ENCODE measurements around the gene MOB3B.

Gene MOB3B

DNA sequence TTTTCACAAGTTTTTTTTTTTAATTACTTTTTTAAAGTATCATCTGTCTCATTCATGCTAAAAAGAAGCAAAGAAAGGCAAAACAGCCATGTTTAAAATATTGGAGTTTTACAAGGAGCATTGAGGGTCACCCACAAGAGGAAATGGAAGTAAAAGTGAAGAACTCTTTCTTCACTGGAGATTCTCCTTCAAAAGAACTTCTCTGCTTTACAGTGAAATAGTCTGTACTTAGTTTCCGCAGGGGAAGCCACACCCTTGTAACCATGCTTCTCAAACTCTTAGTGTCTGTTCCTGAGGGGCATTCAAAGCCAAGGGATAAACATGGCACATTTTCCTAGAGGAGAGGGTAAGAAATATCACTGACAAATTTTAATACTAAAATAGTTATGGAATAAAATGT, 35.1 kb upstream of the MOB3B start:
- H3K4me1 ChIP-seq (ENCODE audit: control insufficient read depth, insufficient read depth, low read length), result no peaks in the 10 kb centered on the region
- WGBS (ENCODE audit: insufficient coverage, insufficient read length), result no CpG with 5 or more reads among the region's 1 CpG
- no peaks in the 10 kb centered on the region for H3K27me3 ChIP-seq (ENCODE audit: control insufficient read depth, insufficient read depth, low read length)
- no peak for DNase-seq (ENCODE audit: low read depth, low spot score)
- H3K9me3 ChIP-seq (ENCODE audit: control insufficient read depth, insufficient read depth, low read length), result no peaks in the 10 kb centered on the region
- H3K4me3 ChIP-seq (ENCODE audit: low read length), result no peak overlapping the region
- H3K36me3 ChIP-seq (ENCODE audit: control insufficient read depth, insufficient read depth, low read length), result no peaks in the 10 kb centered on the region; the same call in 1 of the 2 replicates
- no peak overlapping the region for H3K27ac ChIP-seq (ENCODE audit: low read length)

- H3K27ac ChIP-seq (ENCODE audit: low read length), result no peak overlapping the region
- no peaks in the 10 kb centered on the region; the same call in 1 of the 2 replicates for H3K36me3 ChIP-seq (ENCODE audit: control insufficient read depth, insufficient read depth, low read length)
- no peak for DNase-seq (ENCODE audit: low read depth, low spot score)
- H3K9me3 ChIP-seq (ENCODE audit: control insufficient read depth, insufficient read depth, low read length), result no peaks in the 10 kb centered on the region
- no CpG with 5 or more reads among the region's 4 CpGs for WGBS (ENCODE audit: insufficient coverage, insufficient read length)
- H3K27me3 ChIP-seq (ENCODE audit: control insufficient read depth, insufficient read depth, low read length), result no peaks in the 10 kb centered on the region
- H3K4me3 ChIP-seq (ENCODE audit: low read length), result no peak overlapping the region
- H3K4me1 ChIP-seq (ENCODE audit: control insufficient read depth, insufficient read depth, low read length), result no peaks in the 10 kb centered on the region
Observed at GRCh38 chr9:27563738-27564430, 34.3 kb upstream of the MOB3B start.

DNA sequence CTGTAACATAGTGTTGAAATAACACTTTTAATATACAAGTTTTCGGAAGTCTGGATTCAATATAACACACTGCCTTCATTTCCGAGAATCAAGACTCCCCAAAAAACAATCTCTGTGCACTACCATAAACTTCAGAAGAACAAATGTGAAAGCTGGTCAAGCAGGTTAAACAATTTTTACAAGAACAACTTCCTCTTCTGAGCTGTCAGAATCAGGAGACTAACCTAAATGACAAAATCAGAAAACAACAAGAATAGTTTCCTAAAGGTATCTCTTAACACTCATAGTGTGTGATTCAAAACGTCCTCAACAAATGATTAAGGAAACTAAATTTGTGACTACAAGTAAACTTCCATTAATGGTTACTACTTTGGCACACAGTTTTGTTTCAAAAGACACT, 32.1 kb upstream of the MOB3B start:
- WGBS (ENCODE audit: insufficient coverage, insufficient read length), result no CpG with 5 or more reads among the region's 3 CpGs
- no peak for DNase-seq (ENCODE audit: low read depth, low spot score)
- no peaks in the 10 kb centered on the region; the same call in 1 of the 2 replicates for H3K36me3 ChIP-seq (ENCODE audit: control insufficient read depth, insufficient read depth, low read length)
- H3K27ac ChIP-seq (ENCODE audit: low read length), result no peak overlapping the region
- H3K4me1 ChIP-seq (ENCODE audit: control insufficient read depth, insufficient read depth, low read length), result no peaks in the 10 kb centered on the region
- H3K27me3 ChIP-seq (ENCODE audit: control insufficient read depth, insufficient read depth, low read length), result no peaks in the 10 kb centered on the region
- no peaks in the 10 kb centered on the region for H3K9me3 ChIP-seq (ENCODE audit: control insufficient read depth, insufficient read depth, low read length)
- H3K4me3 ChIP-seq (ENCODE audit: low read length), result no peak overlapping the region

GRCh38 chr9:27560457-27560856, 30.8 kb upstream of the MOB3B start:
- no peak overlapping the region for H3K27ac ChIP-seq (ENCODE audit: low read length)
- DNase-seq (ENCODE audit: low read depth, low spot score), result no peak
- H3K4me1 ChIP-seq (ENCODE audit: control insufficient read depth, insufficient read depth, low read length), result no peaks in the 10 kb centered on the region
- no peak overlapping the region for H3K4me3 ChIP-seq (ENCODE audit: low read length)
- H3K9me3 ChIP-seq (ENCODE audit: control insufficient read depth, insufficient read depth, low read length), result no peaks in the 10 kb centered on the region
- H3K36me3 ChIP-seq (ENCODE audit: control insufficient read depth, insufficient read depth, low read length), result peaks cover 3% of the 10 kb centered on the region; the same call in 1 of the 2 replicates
- no peaks in the 10 kb centered on the region for H3K27me3 ChIP-seq (ENCODE audit: control insufficient read depth, insufficient read depth, low read length)

DNA sequence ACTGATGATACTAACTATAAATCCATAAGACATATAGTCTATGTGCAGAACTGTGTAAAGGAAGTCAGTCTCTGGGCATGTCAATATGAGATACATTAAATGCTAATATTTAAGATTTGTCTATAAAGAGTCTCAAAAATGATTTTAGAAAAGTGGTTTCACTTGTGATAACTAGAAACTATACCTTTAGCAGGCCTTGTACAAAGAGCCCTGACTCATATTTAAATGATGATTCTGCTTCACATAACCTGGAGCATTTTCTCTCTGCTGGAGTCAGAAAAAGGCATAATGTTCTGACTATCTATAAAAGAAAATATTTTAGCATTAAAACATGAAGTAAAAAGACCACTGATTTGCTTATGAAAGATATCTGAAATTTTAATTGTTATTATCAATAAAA, 28.7 kb upstream of the MOB3B start:
- no peaks in the 10 kb centered on the region for H3K9me3 ChIP-seq (ENCODE audit: control insufficient read depth, insufficient read depth, low read length)
- H3K36me3 ChIP-seq (ENCODE audit: control insufficient read depth, insufficient read depth, low read length), result peaks cover 3% of the 10 kb centered on the region; the same call in 1 of the 2 replicates
- no peak overlapping the region for H3K27ac ChIP-seq (ENCODE audit: low read length)
- no peak for DNase-seq (ENCODE audit: low read depth, low spot score)
- H3K27me3 ChIP-seq (ENCODE audit: control insufficient read depth, insufficient read depth, low read length), result no peaks in the 10 kb centered on the region
- no peaks in the 10 kb centered on the region for H3K4me1 ChIP-seq (ENCODE audit: control insufficient read depth, insufficient read depth, low read length)
- no peak overlapping the region for H3K4me3 ChIP-seq (ENCODE audit: low read length)

DNA sequence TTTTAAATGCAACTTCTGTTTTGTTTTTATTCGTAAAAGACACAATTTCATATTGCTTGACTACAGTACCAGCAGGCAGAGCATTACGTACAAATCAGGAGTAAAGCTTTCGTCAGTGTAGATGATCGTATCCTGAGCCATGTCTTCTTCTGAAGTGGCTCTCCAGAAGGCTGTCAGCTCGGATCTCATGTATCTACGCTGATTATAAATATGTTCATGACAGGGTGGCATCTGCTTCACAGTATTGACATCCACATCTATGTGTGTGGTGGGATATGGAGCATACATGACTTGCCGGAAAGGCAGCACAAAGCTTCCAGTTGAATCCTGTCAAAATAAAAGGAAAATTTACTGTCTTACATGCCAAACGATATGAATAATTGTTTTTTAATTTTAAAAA, 26.9 kb upstream of the MOB3B start:
- no peaks in the 10 kb centered on the region for H3K9me3 ChIP-seq (ENCODE audit: control insufficient read depth, insufficient read depth, low read length)
- WGBS (ENCODE audit: insufficient coverage, insufficient read length), result no CpG with 5 or more reads among the region's 8 CpGs
- H3K27me3 ChIP-seq (ENCODE audit: control insufficient read depth, insufficient read depth, low read length), result no peaks in the 10 kb centered on the region
- no peak overlapping the region for H3K4me3 ChIP-seq (ENCODE audit: low read length)
- DNase-seq (ENCODE audit: low read depth, low spot score), result no peak
- no peaks in the 10 kb centered on the region for H3K4me1 ChIP-seq (ENCODE audit: control insufficient read depth, insufficient read depth, low read length)
- H3K27ac ChIP-seq (ENCODE audit: low read length), result no peak overlapping the region
- peaks cover 3% of the 10 kb centered on the region; the same call in 1 of the 2 replicates for H3K36me3 ChIP-seq (ENCODE audit: control insufficient read depth, insufficient read depth, low read length)

- no CpG with 5 or more reads among the region's 1 CpG for WGBS (ENCODE audit: insufficient coverage, insufficient read length)
- DNase-seq (ENCODE audit: low read depth, low spot score), result no peak
- Histone ChIP-seq H3K4me1 (ENCODE audit: control insufficient read depth, insufficient read depth, low read length) (no peaks in the 10 kb centered on the region), H3K27me3 (ENCODE audit: control insufficient read depth, insufficient read depth, low read length) (no peaks in the 10 kb centered on the region), H3K27ac (ENCODE audit: low read length) (no peak overlapping the region), H3K4me3 (ENCODE audit: low read length) (no peak overlapping the region), H3K36me3 (ENCODE audit: control insufficient read depth, insufficient read depth, low read length) (peaks cover 3% of the 10 kb centered on the region; the same call in 1 of the 2 replicates), H3K9me3 (ENCODE audit: control insufficient read depth, insufficient read depth, low read length) (no peaks in the 10 kb centered on the region)
Observed at GRCh38 chr9:27554712-27555111, 25.1 kb upstream of the MOB3B start.

DNA sequence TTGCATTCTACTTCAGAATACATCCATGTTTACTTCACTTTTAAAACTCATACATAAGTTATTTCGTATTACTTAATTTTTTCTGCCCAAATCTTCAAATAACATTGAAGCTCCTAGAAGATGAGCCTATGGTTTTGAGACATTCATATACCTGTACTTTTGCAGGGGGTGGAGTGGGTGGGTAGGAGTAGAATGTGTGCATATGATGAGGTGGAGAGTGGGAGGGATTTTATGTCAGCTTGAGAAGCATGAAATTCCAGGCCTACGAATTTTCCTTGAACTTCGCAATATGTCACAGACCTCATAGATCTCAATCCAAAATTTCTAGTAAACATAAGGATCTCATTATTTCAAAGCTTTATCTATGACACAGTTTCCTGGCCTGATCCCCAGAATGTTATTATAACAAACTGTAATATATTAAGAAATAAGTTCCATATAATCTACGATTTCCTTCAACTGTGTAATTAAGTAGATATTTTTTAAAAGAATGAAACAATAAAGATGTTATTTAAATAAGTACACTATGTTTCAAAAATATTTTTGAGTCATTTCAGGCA, 19.7 kb upstream of the MOB3B start:
- no peaks in the 10 kb centered on the region for H3K4me1 ChIP-seq (ENCODE audit: control insufficient read depth, insufficient read depth, low read length)
- H3K27ac ChIP-seq (ENCODE audit: low read length), result no peak overlapping the region
- no peak for DNase-seq (ENCODE audit: low read depth, low spot score)
- H3K4me3 ChIP-seq (ENCODE audit: low read length), result no peak overlapping the region
- no peaks in the 10 kb centered on the region for H3K27me3 ChIP-seq (ENCODE audit: control insufficient read depth, insufficient read depth, low read length)
- no CpG with 5 or more reads among the region's 4 CpGs for WGBS (ENCODE audit: insufficient coverage, insufficient read length)
- H3K36me3 ChIP-seq (ENCODE audit: control insufficient read depth, insufficient read depth, low read length), result no peaks in the 10 kb centered on the region; the same call in 1 of the 2 replicates
- no peaks in the 10 kb centered on the region for H3K9me3 ChIP-seq (ENCODE audit: control insufficient read depth, insufficient read depth, low read length)

DNA sequence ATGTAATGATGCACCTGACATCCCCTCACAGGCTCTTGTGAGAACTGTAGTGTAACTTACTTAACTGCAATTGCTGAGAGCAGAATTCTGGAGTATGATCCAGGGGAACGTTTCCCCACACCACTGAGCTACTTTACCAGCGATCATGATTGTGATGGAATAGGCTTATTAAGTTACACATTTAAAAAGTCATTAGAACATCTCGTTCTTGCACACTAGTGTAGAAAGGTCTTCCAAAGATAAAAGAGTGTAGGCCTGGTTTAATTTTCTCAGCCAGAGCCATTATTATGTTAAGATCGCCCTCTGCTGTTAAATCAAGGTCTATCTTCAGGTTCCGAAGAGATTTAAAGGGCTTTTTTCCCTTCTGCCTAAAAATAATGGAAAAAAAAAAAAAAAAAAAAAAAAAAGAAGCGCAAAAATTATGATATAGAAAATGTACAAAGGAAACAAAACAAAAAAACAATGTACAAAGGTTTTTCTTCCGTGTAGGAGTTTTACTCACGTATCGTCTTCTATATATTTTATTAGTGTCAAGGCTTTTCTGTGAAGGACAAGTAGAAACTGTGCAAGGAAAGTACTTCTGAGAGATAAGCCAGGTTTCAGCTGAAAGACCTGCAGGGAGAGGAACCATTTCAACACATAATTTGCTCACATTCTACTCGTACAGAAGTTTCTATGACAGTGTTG, 18.6 kb upstream of the MOB3B start:
- no peaks in the 10 kb centered on the region for H3K27me3 ChIP-seq (ENCODE audit: control insufficient read depth, insufficient read depth, low read length)
- DNase-seq (ENCODE audit: low read depth, low spot score), result no peak
- H3K9me3 ChIP-seq (ENCODE audit: control insufficient read depth, insufficient read depth, low read length), result no peaks in the 10 kb centered on the region
- WGBS (ENCODE audit: insufficient coverage, insufficient read length), result no CpG with 5 or more reads among the region's 10 CpGs
- no peaks in the 10 kb centered on the region for H3K4me1 ChIP-seq (ENCODE audit: control insufficient read depth, insufficient read depth, low read length)
- no peaks in the 10 kb centered on the region; the same call in 1 of the 2 replicates for H3K36me3 ChIP-seq (ENCODE audit: control insufficient read depth, insufficient read depth, low read length)
- H3K4me3 ChIP-seq (ENCODE audit: low read length), result no peak overlapping the region
- H3K27ac ChIP-seq (ENCODE audit: low read length), result no peak overlapping the region

DNA sequence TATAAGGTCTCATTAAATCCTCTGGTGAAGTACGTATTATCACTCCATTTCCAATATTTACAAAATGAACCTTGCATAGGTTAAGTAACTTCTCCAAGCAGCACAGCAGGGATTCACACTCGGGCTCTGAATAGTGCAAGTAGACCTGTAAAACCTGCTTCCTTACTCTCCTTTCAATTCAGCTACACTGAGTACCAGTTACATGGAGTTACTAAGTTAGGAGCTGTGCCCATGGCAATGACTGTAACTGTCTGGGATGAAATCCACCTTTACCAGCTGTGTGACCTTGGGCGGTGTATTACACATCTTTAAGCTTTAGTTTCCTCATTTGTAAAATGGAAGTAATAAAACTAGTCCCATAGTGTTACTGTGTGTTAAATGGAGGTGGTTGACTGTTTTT, 15.9 kb upstream of the MOB3B start:
- no peaks in the 10 kb centered on the region; the same call in 1 of the 2 replicates for H3K36me3 ChIP-seq (ENCODE audit: control insufficient read depth, insufficient read depth, low read length)

More for the DNA sequence above, 15.9 kb upstream of the MOB3B start:
- WGBS (ENCODE audit: insufficient coverage, insufficient read length), result no CpG with 5 or more reads among the region's 3 CpGs
- no peaks in the 10 kb centered on the region for H3K27me3 ChIP-seq (ENCODE audit: control insufficient read depth, insufficient read depth, low read length)
- no peaks in the 10 kb centered on the region for H3K9me3 ChIP-seq (ENCODE audit: control insufficient read depth, insufficient read depth, low read length)
- H3K27ac ChIP-seq (ENCODE audit: low read length), result no peak overlapping the region
- DNase-seq (ENCODE audit: low read depth, low spot score), result no peak
- no peaks in the 10 kb centered on the region for H3K4me1 ChIP-seq (ENCODE audit: control insufficient read depth, insufficient read depth, low read length)
- H3K4me3 ChIP-seq (ENCODE audit: low read length), result no peak overlapping the region

All from iPS DF 6.9 (cell line).